BLaER1 treated with 17β-estradiol and CSF1 and Interleukin-3, amounts not matched to agents 10 nM and 100 nM (cell line): ENCODE measurements around the gene HOPX.
A peak's percentile ranks its signal among the peaks of the same experiment; 100 is the strongest.
"Not testable (repeated sequence)": the region's sequence is repeated elsewhere in the genome, so short reads cannot be mapped to it uniquely, and the experiment has no call there.

Experiments used
- H3K27ac ChIP-seq, 11 experiments: shearing (Covaris generic); formaldehyde crosslinking; 2 replicates each; pipeline ENCODE4 v1.8.1; 2022
- H3K27me3 ChIP-seq, 11 experiments: shearing (Covaris generic); formaldehyde crosslinking; 2 replicates each; pipeline ENCODE4 v1.8.1; 2022
- H3K36me3 ChIP-seq, 11 experiments: shearing (Covaris generic); formaldehyde crosslinking; 2 replicates each; pipeline ENCODE4 v1.8.1; 2022
- H3K4me1 ChIP-seq, 10 experiments: shearing (Covaris generic); formaldehyde crosslinking; 2 replicates each; pipeline ENCODE4 v1.8.1; 2022
- H3K4me2 ChIP-seq, 11 experiments: shearing (Covaris generic); formaldehyde crosslinking; 2 replicates each; pipeline ENCODE4 v1.8.1; 2022
- H3K4me3 ChIP-seq, 10 experiments: shearing (Covaris generic); formaldehyde crosslinking; 2 replicates each; pipeline ENCODE4 v1.8.1; 2022
- H3K9ac ChIP-seq, 11 experiments: shearing (Covaris generic); formaldehyde crosslinking; 2 replicates each; pipeline ENCODE4 v1.8.1; 2022
- H3K9me3 ChIP-seq, 11 experiments: shearing (Covaris generic); formaldehyde crosslinking; replicated peaks in 1 of 11; 2 replicates each; pipeline ENCODE4 v1.8.1; 2022
- H4K20me1 ChIP-seq, 11 experiments: shearing (Covaris generic); formaldehyde crosslinking; 2 replicates each; pipeline ENCODE4 v1.8.1; 2022
- Cebpa-rat ChIP-seq, 11 experiments: shearing (Covaris generic); IDR thresholded peaks; 2 replicates each; pipeline ENCODE4 v1.8.1; 2022

The HOPX gene

DNA sequence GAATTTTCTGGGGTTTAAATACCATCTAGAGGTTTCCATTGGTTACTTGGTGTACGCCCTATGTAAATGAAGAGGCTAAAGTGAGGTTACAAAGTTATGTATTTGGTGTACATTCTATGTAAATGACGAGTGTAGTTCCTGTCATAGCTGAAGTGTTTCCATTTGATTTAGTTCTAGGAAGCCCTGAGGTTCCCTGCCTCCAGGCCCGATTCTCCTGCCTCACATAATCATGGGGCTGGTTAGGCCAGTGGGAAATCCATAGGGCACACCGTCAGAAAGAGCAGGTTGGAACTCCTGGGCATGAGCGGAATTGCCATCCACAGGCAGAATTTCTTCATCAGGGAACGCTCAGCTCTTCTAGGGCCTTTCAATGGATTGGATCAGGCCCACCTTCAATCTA is 24.2 kb upstream of the HOPX start:
- H3K27ac ChIP-seq, result no peak overlapping the region
- peaks cover 0 to 12% (median 9%) of the 10 kb centered on the region in 10 experiments; a peak in 13 of 20 replicates for H3K4me1 ChIP-seq
- no peak overlapping the region for H3K4me2 ChIP-seq
- H3K36me3 ChIP-seq, result no peaks in the 10 kb centered on the region
- peaks cover 0 to 4% (median 0%) of the 10 kb centered on the region in 11 experiments; a peak in 1 of 22 replicates for H3K9me3 ChIP-seq
- no peak for TF ChIP-seq Cebpa-rat (IDR thresholded peaks at IDR 0.05)
- no peak overlapping the region for H3K4me3 ChIP-seq
- H4K20me1 ChIP-seq, result no peaks in the 10 kb centered on the region
- no peak overlapping the region for H3K9ac ChIP-seq
- no peaks in the 10 kb centered on the region for H3K27me3 ChIP-seq

DNA sequence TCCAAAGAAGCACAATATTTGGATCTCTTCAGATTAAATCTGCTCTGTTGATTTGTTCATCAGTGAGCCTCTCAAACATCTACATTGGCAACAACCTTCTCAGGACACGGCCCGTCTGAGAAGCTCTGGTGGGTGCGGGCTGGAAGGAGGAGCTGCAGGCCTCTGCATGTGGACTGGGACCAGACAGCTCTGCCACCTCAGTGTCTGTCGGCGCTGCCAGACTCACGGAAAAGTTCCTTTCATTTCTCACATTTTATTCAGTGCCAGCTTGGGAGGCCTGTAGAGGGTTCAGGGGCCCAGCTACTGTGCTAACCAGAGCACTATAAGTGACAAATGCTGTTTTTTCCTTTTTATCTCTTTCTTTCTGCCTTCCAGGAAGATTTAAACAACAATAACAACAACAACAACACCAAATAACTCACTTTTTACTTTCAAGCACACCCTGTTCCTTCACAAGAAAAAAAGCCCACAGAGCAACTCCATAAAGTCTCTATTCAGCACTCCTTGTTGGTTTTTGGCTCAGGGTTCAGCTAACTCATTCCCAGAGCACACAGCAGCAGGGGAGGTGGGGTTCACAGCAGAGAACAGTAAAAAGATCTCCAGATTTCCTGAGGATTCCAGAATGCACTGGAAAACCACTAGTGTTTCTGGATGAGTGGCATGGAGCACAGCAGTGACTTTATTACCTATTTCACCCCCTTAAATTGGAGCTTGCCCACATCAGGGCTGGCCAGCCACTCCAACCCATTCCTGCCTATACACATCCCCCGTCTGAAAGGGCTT is 23.2 kb upstream of the HOPX start:
- H3K27me3 ChIP-seq, result no peaks in the 10 kb centered on the region
- no peak overlapping the region for H3K4me2 ChIP-seq
- H3K36me3 ChIP-seq, result no peaks in the 10 kb centered on the region
- TF ChIP-seq Cebpa-rat (IDR thresholded peaks at IDR 0.05), result no peak
- H3K4me3 ChIP-seq, result no peak overlapping the region
- peaks cover 0 to 12% (median 9%) of the 10 kb centered on the region in 10 experiments; a peak in 13 of 20 replicates for H3K4me1 ChIP-seq
- no peaks in the 10 kb centered on the region for H4K20me1 ChIP-seq
- H3K27ac ChIP-seq, result no peak overlapping the region
- H3K9me3 ChIP-seq, result 0 out of 22 replicates have a peak, but pooled peaks cover 0 to 4% (median 0%) of the 10 kb centered on the region in 11 experiments
- H3K9ac ChIP-seq, result no peak overlapping the region

GRCh38 chr4:56703378-56703777 is 22.3 kb upstream of the HOPX start:
- 0 out of 22 replicates have a peak, but pooled peaks cover 0 to 4% (median 0%) of the 10 kb centered on the region in 11 experiments for H3K9me3 ChIP-seq
- peaks cover 0 to 12% (median 9%) of the 10 kb centered on the region in 10 experiments; a peak in 13 of 20 replicates for H3K4me1 ChIP-seq
- TF ChIP-seq Cebpa-rat (IDR thresholded peaks at IDR 0.05), result no peak
- no peaks in the 10 kb centered on the region for H3K36me3 ChIP-seq
- no peak overlapping the region for H3K27ac ChIP-seq
- H3K27me3 ChIP-seq, result no peaks in the 10 kb centered on the region
- no peak overlapping the region for H3K4me2 ChIP-seq
- H4K20me1 ChIP-seq, result no peaks in the 10 kb centered on the region
- H3K9ac ChIP-seq, result no peak overlapping the region
- no peak overlapping the region for H3K4me3 ChIP-seq

DNA sequence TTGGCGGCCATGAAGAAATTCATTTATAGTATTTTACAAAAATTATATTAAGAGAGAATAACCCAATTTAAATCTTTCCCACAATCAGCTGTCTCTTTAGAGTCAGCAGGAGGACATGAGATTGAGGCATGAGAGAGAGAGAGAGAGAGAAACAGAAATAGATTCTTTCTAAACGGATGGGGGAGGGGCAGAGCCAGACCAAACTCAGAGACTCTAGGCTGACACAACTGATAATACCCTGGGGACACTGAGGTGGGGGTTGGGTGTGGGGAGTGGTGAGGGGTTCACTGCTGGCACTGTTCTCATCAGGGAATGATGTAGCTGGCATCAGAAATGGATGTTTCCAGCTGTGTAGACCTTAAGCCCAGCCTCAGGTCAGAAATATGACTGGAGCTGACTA is 20.5 kb upstream of the HOPX start:
- Histone ChIP-seq H3K4me1 (peaks cover 0 to 12% (median 9%) of the 10 kb centered on the region in 10 experiments; a peak in 13 of 20 replicates), H3K4me3 (no peak overlapping the region), H3K27ac (no peak overlapping the region), H3K36me3 (no peaks in the 10 kb centered on the region), H3K9me3 (0 out of 22 replicates have a peak, but pooled peaks cover 0 to 4% (median 0%) of the 10 kb centered on the region in 11 experiments), H3K27me3 (no peaks in the 10 kb centered on the region), H4K20me1 (no peaks in the 10 kb centered on the region), H3K9ac (no peak overlapping the region), H3K4me2 (peak overlapping the region in 8 of 11 experiments; percentile 6 to 55 (median 40); a peak in 13 of 22 replicates)
- TF ChIP-seq Cebpa-rat (IDR thresholded peaks at IDR 0.05), result no peak

DNA sequence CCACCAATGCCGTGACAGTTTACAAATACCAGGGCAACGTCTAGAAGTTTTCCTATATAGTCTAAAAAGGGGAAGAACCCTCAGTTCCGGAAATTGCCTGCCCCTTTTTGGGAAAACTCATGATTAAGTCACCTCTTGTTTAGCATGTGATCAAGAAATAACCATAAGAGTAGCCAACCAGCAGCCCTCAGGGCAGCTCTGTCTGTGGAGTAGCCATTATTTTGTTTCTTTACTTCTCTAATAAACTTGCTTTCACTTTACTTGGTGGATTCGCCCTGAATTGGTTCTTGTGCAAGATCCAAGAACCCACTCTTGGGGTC is 20.0 kb upstream of the HOPX start:
- Histone ChIP-seq H3K36me3 (no peaks in the 10 kb centered on the region), H3K27ac (no peak overlapping the region), H3K4me2 (peak overlapping the region in 8 of 11 experiments; percentile 6 to 55 (median 40); a peak in 11 of 22 replicates), H4K20me1 (no peaks in the 10 kb centered on the region), H3K27me3 (no peaks in the 10 kb centered on the region), H3K9ac (no peak overlapping the region), H3K4me1 (peaks cover 0 to 12% (median 9%) of the 10 kb centered on the region in 10 experiments; a peak in 13 of 20 replicates), H3K9me3 (0 out of 22 replicates have a peak, but pooled peaks cover 0 to 4% (median 0%) of the 10 kb centered on the region in 11 experiments), H3K4me3 (no peak overlapping the region)
- no peak for TF ChIP-seq Cebpa-rat (IDR thresholded peaks at IDR 0.05)

DNA sequence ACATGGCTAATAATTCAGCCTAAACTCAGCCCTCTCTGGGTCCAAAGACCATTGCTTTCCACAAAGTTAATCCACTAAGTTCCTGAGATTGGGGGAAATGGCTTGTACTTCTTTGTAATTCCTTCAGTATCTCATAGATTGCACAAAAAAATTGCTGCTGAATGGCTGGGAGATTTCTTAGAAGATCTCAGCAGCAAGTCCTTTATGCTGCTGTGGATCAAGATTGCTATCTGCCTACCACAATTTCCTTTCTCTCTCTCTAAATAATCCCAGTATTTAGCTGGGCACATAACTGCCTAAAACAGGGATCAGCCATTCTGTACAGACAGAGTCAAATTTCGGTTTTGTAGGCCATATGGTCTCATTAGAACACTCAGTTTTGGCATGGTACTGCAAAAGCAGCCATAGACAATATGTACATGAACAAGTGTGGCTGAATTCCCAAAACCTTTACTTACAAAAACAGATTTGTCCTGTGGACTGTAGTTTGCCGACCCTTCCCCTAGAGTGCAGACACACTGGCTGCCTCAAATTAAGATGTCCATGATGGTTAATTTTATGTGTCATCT is 18.5 kb upstream of the HOPX start:
- Histone ChIP-seq H3K9ac (no peak overlapping the region), H3K9me3 (0 out of 22 replicates have a peak, but pooled peaks cover 0 to 3% (median 0%) of the 10 kb centered on the region in 11 experiments), H4K20me1 (no peaks in the 10 kb centered on the region), H3K4me1 (peaks cover 0 to 12% (median 9%) of the 10 kb centered on the region in 10 experiments; a peak in 13 of 20 replicates), H3K27ac (no peak overlapping the region), H3K4me2 (no peak overlapping the region), H3K4me3 (no peak overlapping the region), H3K36me3 (no peaks in the 10 kb centered on the region), H3K27me3 (no peaks in the 10 kb centered on the region)
- TF ChIP-seq Cebpa-rat (IDR thresholded peaks at IDR 0.05), result no peak

DNA sequence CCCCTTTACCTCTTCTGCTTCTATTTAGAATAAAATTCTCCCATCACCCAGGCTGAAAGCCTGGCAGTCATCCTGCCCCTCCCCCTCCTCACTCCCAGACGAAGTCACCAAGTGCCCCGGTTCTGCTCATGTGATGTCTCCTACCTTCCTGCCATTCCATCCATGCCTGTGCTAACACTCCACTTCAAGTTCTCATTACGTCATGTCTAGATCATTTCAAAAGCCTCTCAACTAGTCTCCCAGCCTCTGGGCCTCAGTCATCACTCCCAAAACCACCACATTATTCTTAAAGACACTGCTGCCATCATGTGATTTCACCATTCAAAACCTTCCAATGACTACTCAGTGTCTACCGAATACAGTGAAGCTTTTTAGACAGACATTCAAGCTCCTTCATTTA is 17.2 kb upstream of the HOPX start:
- no peak for TF ChIP-seq Cebpa-rat (IDR thresholded peaks at IDR 0.05)
- Histone ChIP-seq H4K20me1 (no peaks in the 10 kb centered on the region), H3K4me3 (no peak overlapping the region), H3K4me1 (peaks cover 0 to 12% (median 9%) of the 10 kb centered on the region in 10 experiments; a peak in 12 of 20 replicates), H3K27ac (no peak overlapping the region), H3K4me2 (no peak overlapping the region), H3K9ac (no peak overlapping the region), H3K27me3 (no peaks in the 10 kb centered on the region), H3K9me3 (0 out of 22 replicates have a peak, but pooled peaks cover 0 to 5% (median 0%) of the 10 kb centered on the region in 11 experiments), H3K36me3 (no peaks in the 10 kb centered on the region)

DNA sequence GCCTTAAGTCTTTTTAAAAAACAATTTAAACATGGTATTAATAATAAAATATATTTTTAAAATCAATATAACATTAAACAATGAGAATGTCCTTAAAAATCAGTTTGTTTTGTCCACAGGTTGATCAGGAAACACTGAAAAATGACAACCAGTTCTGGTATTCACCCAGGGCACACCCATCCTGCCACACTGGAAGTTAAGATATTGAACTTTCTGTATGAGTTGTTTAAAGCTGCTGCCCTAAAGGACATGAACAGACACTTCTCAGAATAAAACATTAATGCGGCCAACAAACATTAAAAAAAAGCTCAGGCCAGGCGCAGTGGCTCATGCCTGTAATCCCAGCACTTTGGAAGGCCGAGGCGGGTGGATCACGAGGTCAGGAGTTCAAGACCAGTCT is 15.0 kb upstream of the HOPX start:
- no peaks in the 10 kb centered on the region for H3K36me3 ChIP-seq
- no peaks in the 10 kb centered on the region for H3K27me3 ChIP-seq
- no peaks in the 10 kb centered on the region for H4K20me1 ChIP-seq
- peaks cover 0 to 3% (median under 1%) of the 10 kb centered on the region in 10 experiments; a peak in 7 of 20 replicates for H3K4me1 ChIP-seq
- TF ChIP-seq Cebpa-rat (IDR thresholded peaks at IDR 0.05), result no peak
- H3K27ac ChIP-seq, result no peak overlapping the region
- H3K9ac ChIP-seq, result no peak overlapping the region
- H3K9me3 ChIP-seq, result 0 out of 22 replicates have a peak, but pooled peaks cover 0 to 5% (median 0%) of the 10 kb centered on the region in 11 experiments
- H3K4me3 ChIP-seq, result no peak overlapping the region
- no peak overlapping the region for H3K4me2 ChIP-seq

- H3K9me3 ChIP-seq, H3K4me2 ChIP-seq, H3K27me3 ChIP-seq, H3K27ac ChIP-seq, H3K36me3 ChIP-seq, H4K20me1 ChIP-seq, H3K4me1 ChIP-seq, H3K4me3 ChIP-seq, H3K9ac ChIP-seq: not testable (repeated sequence)
Observed at GRCh38 chr4:56693476-56693875, 12.4 kb upstream of the HOPX start.
